NCI-H2029 (cell line): ENCODE data around the gene CCDC127.
A peak's percentile ranks its signal among the peaks of the same experiment; 100 is the strongest.

Experiments used
- DNase-seq: peaks from one replicate; lab custom pipeline; 2025; lab: John Stamatoyannopoulos, UW

Gene CCDC127

GRCh38 chr5:157126-157715 is 60.7 kb downstream of the CCDC127 start:
- no peak for DNase-seq

- no peak for DNase-seq
Measured at GRCh38 chr5:156411-157072, 61.4 kb downstream of the CCDC127 start.

GRCh38 chr5:155651-156410 is 62.1 kb downstream of the CCDC127 start:
- DNase-seq, result no peak

GRCh38 chr5:154826-155225 is 63.1 kb downstream of the CCDC127 start:
- no peak for DNase-seq

- DNase-seq, result no peak
Measured at GRCh38 chr5:154236-154635, 63.7 kb downstream of the CCDC127 start.

GRCh38 chr5:153256-153655 is 64.7 kb downstream of the CCDC127 start:
- DNase-seq, result no peak

GRCh38 chr5:152077-152476 is 65.9 kb downstream of the CCDC127 start:
- no peak for DNase-seq

- DNase-seq, result no peak
Measured at GRCh38 chr5:150746-151145, 67.2 kb downstream of the CCDC127 start.

- DNase-seq, result peak; percentile 88
Measured at GRCh38 chr5:149745-150485, 68.0 kb downstream of the CCDC127 start.

- DNase-seq, result no peak
Measured at GRCh38 chr5:147751-148150, 70.2 kb downstream of the CCDC127 start.
